GM18861 (cell line): Measurements from ENCODE around the gene METTL26.
A peak's percentile ranks its signal among the peaks of the same experiment; 100 is the strongest.

Source experiments
- ATAC-seq: cut with Tn5 transposase; IDR thresholded peaks from one replicate; pipeline ENCODE4 v1.9.1; 2021; ENCODE audit not compliant: unreplicated experiment

Gene METTL26

DNA sequence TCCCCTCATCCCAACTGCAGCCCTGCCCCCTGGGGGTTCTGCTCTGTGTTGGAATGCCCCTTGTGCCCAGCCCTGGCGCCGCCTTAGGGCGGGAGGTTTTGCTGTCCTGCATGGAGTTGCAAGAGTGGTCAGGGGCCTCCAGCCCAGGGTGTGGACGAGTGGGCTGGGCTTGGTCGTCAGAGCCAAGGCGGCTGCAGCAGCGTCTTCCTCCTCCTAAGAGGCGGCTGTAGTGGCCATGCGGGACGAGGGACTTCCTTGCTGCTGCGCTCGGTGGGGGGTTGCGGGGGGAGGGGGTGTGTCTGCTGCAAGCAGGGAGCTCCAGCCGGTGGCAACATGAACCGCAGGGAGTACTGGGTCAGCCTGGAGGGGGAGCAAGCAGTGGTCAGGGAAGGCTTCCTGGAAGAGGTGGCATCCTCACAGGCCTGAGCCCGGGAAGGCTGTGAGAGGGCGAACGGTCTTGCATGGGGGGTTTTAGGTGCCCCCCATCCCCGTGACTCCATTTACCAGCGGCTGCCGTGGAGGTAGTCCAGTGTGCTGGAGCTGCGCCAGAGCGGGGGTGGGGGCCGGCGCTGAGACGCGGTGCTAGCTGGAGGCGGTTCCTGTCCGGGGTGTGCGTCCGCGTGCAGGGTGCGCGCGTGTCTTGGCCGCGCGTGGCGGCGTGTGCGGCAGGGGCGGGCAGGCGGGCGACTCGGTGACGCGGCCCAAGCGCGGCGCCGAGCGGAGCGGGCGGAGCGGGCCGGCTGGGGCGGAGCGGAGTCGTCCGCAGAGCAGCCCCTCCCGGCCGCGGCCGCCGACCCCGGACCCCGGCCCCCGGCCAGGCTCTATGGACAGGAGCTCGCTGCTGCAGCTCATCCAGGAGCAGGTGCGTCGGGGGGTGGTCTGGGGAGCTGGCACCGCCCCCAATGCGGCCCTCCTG is 39.1 kb upstream of the METTL26 start, which contains the start of gene RHBDL1:
RHBDL1 (plus strand) TSS at position 704 of the 916 bp plus-strand sequence; CDS start at position 824, 120 bp downstream.
- no peak for ATAC-seq

- no peak for ATAC-seq
Observed at GRCh38 chr16:674214-674881, 38.2 kb upstream of the METTL26 start.

DNA sequence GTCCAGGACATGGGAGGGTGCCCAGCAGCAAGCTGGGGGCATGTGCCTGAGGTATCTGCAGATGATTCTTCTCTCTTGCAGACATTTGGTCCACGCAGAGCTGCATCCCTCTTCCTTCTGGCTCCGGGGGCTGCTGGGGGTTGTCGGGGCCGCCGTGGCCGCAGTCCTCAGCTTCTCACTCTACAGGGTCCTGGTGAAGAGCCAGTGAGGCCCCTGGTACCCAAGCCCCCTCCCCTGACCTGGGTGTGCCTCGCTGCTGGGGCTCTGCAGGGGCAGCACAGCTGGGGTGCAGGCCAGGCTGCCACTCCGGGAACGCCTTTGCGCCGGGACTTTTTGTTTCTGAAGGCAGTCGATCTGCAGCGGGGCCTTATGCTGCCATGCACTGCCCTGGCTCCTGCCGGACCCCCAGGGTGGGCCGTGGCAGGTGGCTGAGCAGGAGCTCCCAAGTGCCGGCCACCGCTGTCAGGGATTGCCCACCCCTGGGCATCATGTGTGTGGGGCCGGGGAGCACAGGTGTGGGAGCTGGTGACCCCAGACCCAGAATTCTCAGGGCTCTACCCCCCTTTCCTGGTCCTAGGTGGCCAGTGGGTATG is 37.4 kb upstream of the METTL26 start:
- ATAC-seq = no peak

DNA sequence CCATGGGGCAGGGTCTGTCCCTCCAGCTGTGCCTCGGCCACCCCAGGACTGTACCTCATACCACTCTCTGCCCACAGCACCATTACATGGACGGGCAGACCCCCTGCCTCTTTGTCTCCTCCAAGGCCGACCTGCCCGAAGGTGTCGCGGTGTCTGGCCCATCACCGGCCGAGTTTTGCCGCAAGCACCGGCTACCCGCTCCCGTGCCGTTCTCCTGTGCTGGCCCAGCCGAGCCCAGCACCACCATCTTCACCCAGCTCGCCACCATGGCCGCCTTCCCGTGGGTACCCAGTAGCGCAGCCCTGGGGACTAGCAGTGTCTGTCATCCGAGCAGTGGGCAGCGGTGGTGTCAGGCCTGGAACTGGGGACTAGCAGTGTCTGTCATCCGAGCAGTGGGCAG is 36.7 kb upstream of the METTL26 start:
- ATAC-seq = no peak

- no peak for ATAC-seq
Observed at GRCh38 chr16:672371-672770, 36.3 kb upstream of the METTL26 start.

- no peak for ATAC-seq
Observed at GRCh38 chr16:671353-672131, 35.4 kb upstream of the METTL26 start.

DNA sequence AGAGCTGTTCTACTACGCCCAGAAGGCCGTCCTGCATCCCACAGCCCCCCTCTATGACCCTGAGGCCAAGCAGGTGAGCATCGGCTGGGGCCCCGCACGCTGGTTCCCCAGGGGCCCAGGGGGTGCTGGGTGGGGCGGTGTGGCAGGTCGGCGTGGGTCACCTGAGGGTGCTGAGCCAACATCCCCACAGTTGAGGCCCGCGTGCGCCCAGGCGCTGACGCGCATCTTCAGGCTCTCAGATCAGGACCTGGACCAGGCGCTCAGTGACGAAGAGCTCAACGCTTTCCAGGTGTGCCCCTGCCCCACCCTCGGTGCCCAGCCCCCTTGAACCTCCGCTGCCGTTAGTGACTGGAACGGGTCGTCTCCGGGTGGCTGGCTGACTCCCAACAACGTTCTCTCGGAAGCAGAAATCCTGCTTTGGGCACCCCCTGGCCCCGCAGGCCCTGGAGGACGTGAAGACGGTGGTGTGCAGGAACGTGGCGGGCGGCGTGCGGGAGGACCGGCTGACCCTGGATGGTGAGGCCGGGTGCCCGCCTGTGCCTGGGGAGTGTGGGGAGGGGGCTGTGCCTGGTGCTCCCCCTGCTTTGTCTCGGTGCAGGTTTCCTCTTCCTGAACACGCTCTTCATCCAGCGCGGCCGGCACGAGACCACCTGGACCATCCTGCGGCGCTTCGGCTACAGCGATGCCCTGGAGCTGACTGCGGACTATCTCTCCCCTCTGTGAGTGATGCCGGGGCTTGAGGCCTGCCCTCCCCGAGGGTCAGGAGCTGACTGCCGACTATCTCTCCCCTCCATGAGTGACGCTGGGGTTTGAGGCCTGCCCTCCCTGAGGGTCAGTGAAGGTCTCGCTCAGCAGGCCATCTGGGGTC is 34.6 kb upstream of the METTL26 start:
- no peak for ATAC-seq

DNA sequence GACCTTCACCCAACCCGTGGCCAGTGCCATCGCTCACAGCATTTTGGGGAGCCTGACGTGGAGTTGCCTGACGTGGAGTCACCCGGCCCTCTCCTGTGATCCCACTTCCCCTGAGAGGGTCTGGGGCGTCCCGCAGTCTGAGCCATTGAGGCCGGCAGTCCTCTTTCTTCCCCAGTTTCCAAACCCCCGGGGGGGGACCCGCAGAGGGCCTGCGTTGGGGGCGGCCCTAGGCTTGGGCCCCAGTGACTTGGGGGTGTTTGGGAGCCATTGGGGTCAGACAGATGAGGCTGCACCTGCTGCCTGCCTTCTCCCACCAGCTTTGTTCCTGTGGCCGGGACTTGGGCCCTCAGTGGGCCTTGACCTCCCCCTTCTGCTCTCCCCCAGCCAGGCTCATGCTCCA is 33.6 kb upstream of the METTL26 start:
- no peak for ATAC-seq

GRCh38 chr16:668519-669171 is 32.5 kb upstream of the METTL26 start:
- ATAC-seq = no peak

- peak; percentile 67 for ATAC-seq
Observed at GRCh38 chr16:667780-668518, 31.8 kb upstream of the METTL26 start, which contains the start of gene RHOT2. TSS of gene RHOT2 (plus strand) at chr16:668132. CDS start at chr16:668200, 68 bp downstream.

- no peak for ATAC-seq
Observed at GRCh38 chr16:667113-667779, 31.1 kb upstream of the METTL26 start.

GRCh38 chr16:666572-666971 is 30.5 kb upstream of the METTL26 start:
- no peak for ATAC-seq

DNA sequence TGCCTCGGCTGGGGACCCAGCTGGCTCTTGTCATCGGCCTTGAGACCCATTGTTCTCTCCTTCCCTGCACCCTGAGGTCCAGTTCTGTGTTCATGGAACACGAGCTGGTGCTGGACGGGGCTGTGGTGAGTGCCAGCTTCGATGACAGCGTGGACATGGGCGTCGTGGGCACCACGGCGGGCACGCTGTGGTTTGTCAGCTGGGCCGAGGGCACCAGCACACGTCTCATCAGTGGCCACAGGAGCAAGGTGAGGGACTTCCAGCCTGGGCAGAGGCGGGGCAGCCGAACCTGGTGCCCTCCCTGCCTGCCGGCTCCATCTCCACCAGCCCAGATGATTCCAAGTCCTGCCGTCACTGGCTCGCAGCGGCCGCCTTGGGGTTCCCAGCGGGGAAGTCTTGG is 26.5 kb upstream of the METTL26 start:
- no peak for ATAC-seq

DNA sequence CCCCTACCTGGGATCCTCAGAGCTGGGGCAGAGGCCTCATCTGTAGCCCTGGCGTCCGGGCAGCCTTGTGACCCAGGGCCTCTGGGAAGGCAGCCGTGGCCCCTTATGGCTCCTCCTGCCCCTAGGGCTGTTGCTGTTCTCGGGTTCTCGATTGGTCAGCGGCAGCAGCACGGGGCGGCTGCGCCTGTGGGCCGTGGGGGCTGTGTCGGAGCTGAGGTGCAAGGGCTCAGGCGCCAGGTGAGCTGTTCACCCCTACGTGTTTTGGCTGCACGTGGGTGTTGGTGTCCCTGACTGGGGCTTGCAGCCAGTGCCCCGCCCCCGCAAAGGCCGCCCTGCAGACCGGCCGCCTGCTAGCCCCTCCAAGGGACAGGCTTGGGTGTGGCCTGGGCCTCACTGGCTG is 26.0 kb upstream of the METTL26 start:
- ATAC-seq = no peak

- no peak for ATAC-seq
Observed at GRCh38 chr16:661184-661821, 25.2 kb upstream of the METTL26 start.

DNA sequence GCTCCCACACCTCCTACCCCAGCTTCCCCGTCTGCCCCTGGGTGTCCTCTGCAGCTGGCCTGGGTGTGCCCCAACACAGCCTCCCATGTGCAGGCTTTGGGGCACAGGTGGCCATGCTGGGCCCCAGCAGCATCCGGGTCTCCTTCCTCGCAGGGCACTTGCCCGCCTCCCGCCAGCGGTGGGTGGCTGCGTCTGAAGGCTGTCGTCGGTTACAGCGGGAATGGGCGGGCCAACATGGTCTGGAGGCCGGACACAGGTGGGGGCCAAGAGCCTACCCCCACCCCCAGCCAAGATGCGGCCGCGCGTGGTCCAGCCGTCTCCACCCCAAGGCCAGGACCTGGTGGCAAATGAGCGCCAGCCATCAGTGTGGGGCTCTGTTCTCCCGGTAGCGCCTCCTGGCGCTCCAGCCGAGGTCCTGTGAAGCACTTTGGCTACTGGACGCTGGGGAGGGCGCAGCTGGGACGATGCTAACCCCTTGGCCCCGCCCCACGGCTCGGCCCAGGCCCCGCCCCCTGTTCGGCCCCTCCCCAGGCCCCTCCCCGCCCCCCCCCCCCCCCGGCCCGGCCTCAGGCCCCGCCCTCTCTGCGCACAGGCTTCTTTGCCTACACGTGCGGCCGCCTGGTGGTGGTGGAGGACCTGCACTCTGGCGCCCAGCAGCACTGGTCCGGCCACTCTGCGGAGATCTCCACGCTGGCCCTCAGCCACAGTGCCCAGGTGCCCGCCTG is 24.5 kb upstream of the METTL26 start:
- ATAC-seq = no peak

GRCh38 chr16:660132-660458 is 24.0 kb upstream of the METTL26 start:
- no peak for ATAC-seq
